HepG2 (cell line): Measurements from ENCODE around the gene FAM24A. TPM values are rescaled to one million over a fixed set of nuclear protein-coding genes. Genes with fewer than 3 reads are reported as not detected.

Experiments used
- ARNTL ChIP-seq: sonication (generic); formaldehyde crosslinking; IDR thresholded peaks from 2 replicates; pipeline ENCODE4 v1.4.0; 2020; ENCODE audit warnings: mild to moderate bottlenecking, missing genetic modification reagents
- CSRNP2 ChIP-seq: sonication (generic); formaldehyde crosslinking; conservative IDR thresholded peaks from 2 replicates; pipeline ENCODE4 v1.8.0; 2022; ENCODE audit warnings: low read depth, missing genetic modification reagents
- DDIT3 ChIP-seq: sonication (generic); formaldehyde crosslinking; IDR thresholded peaks from 2 replicates; pipeline ENCODE4 v1.4.0; 2020; ENCODE audit warnings: mild to moderate bottlenecking, missing genetic modification reagents
- FOXO4 ChIP-seq: sonication (generic); formaldehyde crosslinking; conservative IDR thresholded peaks from 2 replicates; pipeline ENCODE4 v1.8.1; 2023; ENCODE audit warnings: missing genetic modification reagents
- HDAC1 ChIP-seq: sonication (generic); formaldehyde crosslinking; IDR thresholded peaks from 2 replicates; pipeline ENCODE4 v1.5.1; 2020; ENCODE audit warnings: mild to moderate bottlenecking, missing genetic modification reagents
- HMG20A ChIP-seq: IDR thresholded peaks from 2 replicates; pipeline ENCODE4 v1.6.1; 2016; ENCODE audit warnings: borderline replicate concordance
- JARID2 ChIP-seq: sonication (generic); formaldehyde crosslinking; IDR thresholded peaks from 2 replicates; pipeline ENCODE4 v1.8.1; 2023; ENCODE audit warnings: missing genetic modification reagents, inconsistent platforms; ENCODE audit not compliant: insufficient replicate concordance
- KAT8 ChIP-seq: IDR thresholded peaks from 2 replicates; pipeline ENCODE4 v1.6.1; 2016; ENCODE audit warnings: missing genetic modification reagents, missing compliant biosample characterization
- MAZ ChIP-seq, 2 experiments: sonication (generic) in 1 of 2; formaldehyde crosslinking in 1 of 2; IDR thresholded peaks; 2 replicates each; pipeline versions ENCODE4 v1.5.0 to v1.6.1; 2012 to 2020; ENCODE audit warnings: low read depth in 2 of 2, mild to moderate bottlenecking in 2 of 2, borderline replicate concordance in 1 of 2, improper control_type of control experiment in 1 of 2, low read length in 1 of 2, missing genetic modification reagents in 1 of 2, moderate library complexity in 1 of 2
- MTERF4 ChIP-seq: sonication (generic); formaldehyde crosslinking; IDR thresholded peaks from 2 replicates; pipeline ENCODE4 v1.8.0; 2023; ENCODE audit warnings: mild to moderate bottlenecking, missing genetic modification reagents
- PAXIP1 ChIP-seq: sonication (generic); formaldehyde crosslinking; conservative IDR thresholded peaks from 2 replicates; pipeline ENCODE4 v1.4.0; 2020; ENCODE audit warnings: mild to moderate bottlenecking, missing genetic modification reagents, moderate library complexity
- RNF2 ChIP-seq: fragments of 450-650 bp; conservative IDR thresholded peaks from 2 replicates; pipeline ENCODE4 v1.6.1; 2016; ENCODE audit warnings: low read depth
- RXRA ChIP-seq: sonication (generic); formaldehyde crosslinking; IDR thresholded peaks from 2 replicates; pipeline ENCODE4 v1.5.1; 2020; ENCODE audit warnings: missing genetic modification reagents
- SAP130 ChIP-seq: IDR thresholded peaks from 2 replicates; pipeline ENCODE4 v1.6.1; 2016; ENCODE audit warnings: low read depth
- ZNF30 ChIP-seq: sonication (generic); formaldehyde crosslinking; IDR thresholded peaks from 2 replicates; pipeline ENCODE4 v1.5.0; 2020; ENCODE audit warnings: mild to moderate bottlenecking, missing genetic modification reagents
- ZNF614 ChIP-seq: IDR thresholded peaks from 2 replicates; pipeline ENCODE4 v1.6.1; 2018; ENCODE audit warnings: missing biosample characterization, missing genetic modification reagents, inconsistent platforms, borderline replicate concordance
- ZNF615 ChIP-seq: sonication (generic); formaldehyde crosslinking; IDR thresholded peaks from 2 replicates; pipeline ENCODE4 v1.5.0; 2020; ENCODE audit warnings: mild to moderate bottlenecking, missing genetic modification reagents, borderline replicate concordance
- ZNF747 ChIP-seq: sonication (generic); formaldehyde crosslinking; IDR thresholded peaks from 2 replicates; pipeline ENCODE4 v1.8.1; 2023; ENCODE audit warnings: missing genetic modification reagents, mild to moderate bottlenecking, borderline replicate concordance
- ZNF749 ChIP-seq: sonication (generic); formaldehyde crosslinking; IDR thresholded peaks from 2 replicates; pipeline ENCODE4 v1.8.0; 2022; ENCODE audit warnings: mild to moderate bottlenecking, missing genetic modification reagents, moderate library complexity, borderline replicate concordance
- ZSCAN31 ChIP-seq: sonication (generic); formaldehyde crosslinking; IDR thresholded peaks from 2 replicates; pipeline ENCODE4 v1.5.0; 2020; ENCODE audit warnings: low read depth, mild to moderate bottlenecking, missing genetic modification reagents
- polyA plus RNA-seq, 8 experiments: library from polyadenylated mRNA; depleted of rRNA in 3 of 8; stranded (reverse) in 7 of 8; unstranded in 1 of 8; fragments of >200 nt; fragmentation: Illumina TruSeq in 4 of 8; extraction: Trizol in 4 of 8; gene quantifications; 2 replicates each; pipeline versions ENCODE4 v1.2.1 to v1.2.3, GENCODE V29; 2011 to 2016; ENCODE audit warnings: low read depth in 4 of 8, missing spikeins in 1 of 8, mixed read lengths in 1 of 8; ENCODE audit not compliant: insufficient read depth in 1 of 8
- total RNA-seq, 5 experiments: library from RNA; depleted of rRNA; stranded (reverse); fragments of >200 nt; fragmentation: Illumina TruSeq; extraction: Trizol; gene quantifications; 2 replicates each; pipeline ENCODE4 v1.2.3, GENCODE V29; 2016; ENCODE audit warnings: low read depth in 1 of 5

FAM24A gene
- total and polyA plus RNA-seq, 2 of the 13 experiments (the other 11 are each of a cell fraction or from before 2014, with no cell fraction given), result not detected

- TF ChIP-seq HDAC1, result peak; percentile 85
- TF ChIP-seq RNF2, result peak; percentile 72
- TF ChIP-seq ZNF30, result peak; percentile 59; the same call in 1 of the 2 replicates
- peak; percentile 46; the same call in 1 of the 2 replicates for TF ChIP-seq ZSCAN31 (CRISPR knock-in tag)
- TF ChIP-seq PAXIP1 (CRISPR knock-in tag), result no peak; the same call in 1 of the 2 replicates
- no peak for TF ChIP-seq ZNF614 (CRISPR knock-in tag)
- TF ChIP-seq RXRA (CRISPR knock-in tag), result 0 out of 2 replicates have a peak, but pooled peaks have one; percentile 8
- TF ChIP-seq HMG20A (CRISPR knock-in tag), result no peak
- TF ChIP-seq FOXO4 (CRISPR knock-in tag), result 0 out of 2 replicates have a peak, but pooled peaks have one; percentile 64
- peak; percentile 92 for TF ChIP-seq SAP130
- no peak for TF ChIP-seq JARID2 (CRISPR knock-in tag)
- TF ChIP-seq ZNF749 (CRISPR knock-in tag), result peak; percentile 80
- no peak for TF ChIP-seq MTERF4 (CRISPR knock-in tag)
- TF ChIP-seq ZNF747 (CRISPR knock-in tag), result 0 out of 2 replicates have a peak, but pooled peaks have one; percentile 27
- TF ChIP-seq ARNTL, result no peak
- TF ChIP-seq MAZ (IDR thresholded peaks at IDR 0.05; ENCODE audit: borderline replicate concordance, low read depth, low read length), result no peak
- TF ChIP-seq MAZ (CRISPR knock-in tag; IDR thresholded peaks at IDR 0.05; ENCODE audit: low read depth), result peak; percentile 65
- TF ChIP-seq ZNF615 (CRISPR knock-in tag), result no peak
- TF ChIP-seq KAT8 (CRISPR knock-in tag), result peak; percentile 31
- no peak for TF ChIP-seq DDIT3
- peak; percentile 64; the same call in 1 of the 2 replicates for TF ChIP-seq CSRNP2 (CRISPR knock-in tag)
Observed at GRCh38 chr10:122879339-122880273, 30.8 kb upstream of the FAM24A start, which contains the start of gene FAM24B (continued).
